AG04450 (cell line): ENCODE data around the gene THRB. TPM values are rescaled to one million over a fixed set of nuclear protein-coding genes. Genes with fewer than 3 reads are reported as not detected.

ENCODE experiments used
- CTCF ChIA-PET: fragments of 300-600, 350-600 bp; formaldehyde crosslinking; extraction: SDS; loops from one replicate; lab custom pipeline; 2022; ENCODE audit warnings: antibody characterized with exemption, inconsistent platforms; lab: Charles Lee
- POLR2A ChIA-PET: fragments of 350-600 bp; formaldehyde crosslinking; extraction: SDS; loops from one replicate; lab custom pipeline; 2021; ENCODE audit warnings: antibody characterized with exemption, inconsistent platforms; lab: Yijun Ruan, JAX
- DNase-seq: peaks from one replicate; pipeline ENCODE4 v3.0.0-alpha.2; 2011; ENCODE audit warnings: low read depth, low spot score
- H3K27ac ChIP-seq: one replicate; pipeline ENCODE4 v1.5.1; 2012; ENCODE audit warnings: low read depth, low read length, control low read depth
- H3K27me3 ChIP-seq: one replicate; pipeline ENCODE4 v1.6.0; 2012; ENCODE audit warnings: low read length; ENCODE audit not compliant: control insufficient read depth, insufficient read depth
- H3K4me3 ChIP-seq: 2 replicates; pipeline ENCODE4 v1.5.1; 2011; ENCODE audit warnings: mild to moderate bottlenecking, low read depth, low read length, control low read depth
- H3K9me3 ChIP-seq: 2 replicates; pipeline ENCODE4 v1.5.1; 2012; ENCODE audit warnings: low read length; ENCODE audit not compliant: control insufficient read depth, insufficient read depth
- polyA plus RNA-seq: library from polyadenylated mRNA; depleted of rRNA; stranded (reverse); fragments of >200 nt; gene quantifications from 2 replicates; pipeline ENCODE4 v1.2.3, GENCODE V29; 2011
- TF ChIP-seq, protein P1 (sequence below): IDR thresholded peaks from 2 replicates; pipeline ENCODE4 v1.5.1; 2011; ENCODE audit warnings: low read depth, low read length, control low read depth, inconsistent platforms

The THRB gene
- polyA plus RNA-seq, 1 experiment, result 0.02 TPM

DNA sequence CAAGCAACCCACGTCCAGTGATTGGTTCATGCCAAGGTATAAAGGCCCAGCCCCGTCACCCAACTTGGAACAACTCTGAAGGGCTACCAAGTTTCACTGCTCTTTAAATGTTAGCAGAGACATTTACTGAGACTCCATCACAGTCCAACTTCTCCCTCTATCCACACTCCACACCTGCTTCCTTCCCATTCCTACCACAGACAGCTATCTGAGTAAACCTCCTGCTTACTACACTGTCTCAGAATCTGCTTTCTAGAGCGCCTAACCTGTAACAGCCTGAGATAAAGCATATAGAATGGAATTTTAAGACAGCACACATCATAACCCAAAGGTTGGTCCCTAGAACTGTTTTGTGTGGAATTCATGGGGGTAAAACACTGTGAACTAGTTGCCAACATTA lies 106.5 kb downstream of the THRB start:
- no peak for DNase-seq
- Histone ChIP-seq H3K27me3 (no peaks in the 10 kb centered on the region), H3K27ac (no peak overlapping the region), H3K4me3 (no peak overlapping the region), H3K9me3 (no peaks in the 10 kb centered on the region)
- ChIA-PET POLR2A (no interaction called here), CTCF (no interaction called here)
- TF ChIP-seq, protein P1, sequence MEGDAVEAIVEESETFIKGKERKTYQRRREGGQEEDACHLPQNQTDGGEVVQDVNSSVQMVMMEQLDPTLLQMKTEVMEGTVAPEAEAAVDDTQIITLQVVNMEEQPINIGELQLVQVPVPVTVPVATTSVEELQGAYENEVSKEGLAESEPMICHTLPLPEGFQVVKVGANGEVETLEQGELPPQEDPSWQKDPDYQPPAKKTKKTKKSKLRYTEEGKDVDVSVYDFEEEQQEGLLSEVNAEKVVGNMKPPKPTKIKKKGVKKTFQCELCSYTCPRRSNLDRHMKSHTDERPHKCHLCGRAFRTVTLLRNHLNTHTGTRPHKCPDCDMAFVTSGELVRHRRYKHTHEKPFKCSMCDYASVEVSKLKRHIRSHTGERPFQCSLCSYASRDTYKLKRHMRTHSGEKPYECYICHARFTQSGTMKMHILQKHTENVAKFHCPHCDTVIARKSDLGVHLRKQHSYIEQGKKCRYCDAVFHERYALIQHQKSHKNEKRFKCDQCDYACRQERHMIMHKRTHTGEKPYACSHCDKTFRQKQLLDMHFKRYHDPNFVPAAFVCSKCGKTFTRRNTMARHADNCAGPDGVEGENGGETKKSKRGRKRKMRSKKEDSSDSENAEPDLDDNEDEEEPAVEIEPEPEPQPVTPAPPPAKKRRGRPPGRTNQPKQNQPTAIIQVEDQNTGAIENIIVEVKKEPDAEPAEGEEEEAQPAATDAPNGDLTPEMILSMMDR, result no peak

DNA sequence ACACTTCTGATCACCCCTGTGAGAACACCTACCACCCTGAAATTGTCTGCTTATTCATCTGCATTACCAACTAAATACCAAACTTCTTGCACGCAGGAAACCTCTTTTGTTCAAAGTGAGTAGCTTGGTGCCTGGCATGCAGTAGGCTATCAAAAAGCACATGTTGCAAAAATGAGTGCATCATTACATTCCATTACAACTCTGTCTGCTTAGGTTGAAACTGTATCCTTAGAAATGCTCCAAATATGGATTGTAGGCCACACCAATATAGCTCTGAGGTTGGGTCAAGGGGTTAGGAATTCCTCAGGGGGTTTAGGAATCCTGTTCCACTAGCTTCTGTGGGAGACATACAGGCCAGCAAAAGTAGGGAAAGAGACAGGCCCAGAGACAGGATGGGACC lies 107.2 kb downstream of the THRB start:
- POLR2A ChIA-PET, result no interaction called here
- TF ChIP-seq, protein P1, result no peak
- CTCF ChIA-PET, result no interaction called here
- no peak for DNase-seq
- H3K9me3 ChIP-seq, result no peaks in the 10 kb centered on the region
- H3K27ac ChIP-seq, result no peak overlapping the region
- no peak overlapping the region for H3K4me3 ChIP-seq
- no peaks in the 10 kb centered on the region for H3K27me3 ChIP-seq

DNA sequence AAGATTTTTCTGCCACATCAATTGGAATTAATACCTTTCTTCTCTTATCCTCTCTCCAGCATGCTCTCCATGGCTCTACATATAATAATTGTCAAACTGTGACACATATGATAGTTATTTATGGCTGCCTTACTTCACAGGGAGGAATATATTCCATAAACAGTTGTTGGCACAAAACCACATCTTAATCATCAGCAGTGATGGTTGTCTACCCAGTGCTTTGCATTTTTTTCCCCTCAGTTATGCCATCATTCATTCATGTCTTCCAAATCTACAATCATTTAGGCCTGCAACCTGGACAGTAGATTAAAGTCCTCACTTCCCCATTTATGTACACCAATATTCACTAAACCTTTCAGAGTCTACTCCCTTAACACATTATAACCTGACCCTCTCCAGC lies 107.7 kb downstream of the THRB start:
- no peak overlapping the region for H3K27ac ChIP-seq
- TF ChIP-seq, protein P1, result no peak
- no peaks in the 10 kb centered on the region for H3K27me3 ChIP-seq
- POLR2A ChIA-PET, result no interaction called here
- no peaks in the 10 kb centered on the region for H3K9me3 ChIP-seq
- H3K4me3 ChIP-seq, result no peak overlapping the region
- CTCF ChIA-PET, result no interaction called here
- DNase-seq, result no peak

DNA sequence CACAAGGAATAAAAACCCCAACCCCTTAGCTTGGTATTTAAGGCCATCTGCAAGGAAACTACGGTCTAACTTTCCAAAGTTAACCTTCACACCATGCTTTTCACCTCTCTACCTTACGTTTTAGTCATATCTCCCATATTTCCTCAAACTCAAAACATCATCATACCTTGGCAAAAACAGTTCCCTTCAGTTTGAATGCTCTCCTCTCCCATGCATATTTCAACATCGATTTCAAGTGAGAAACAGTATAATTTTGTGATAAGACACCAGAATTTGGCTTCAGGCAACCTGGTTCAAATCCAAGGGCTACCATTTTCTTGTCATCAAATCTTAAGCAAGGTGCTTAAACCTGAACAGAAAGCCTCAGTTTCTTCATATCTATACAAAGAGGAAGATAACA lies 108.2 kb downstream of the THRB start:
- ChIA-PET POLR2A (no interaction called here), CTCF (no interaction called here)
- DNase-seq, result no peak
- Histone ChIP-seq H3K4me3 (no peak overlapping the region), H3K27ac (no peak overlapping the region), H3K9me3 (no peaks in the 10 kb centered on the region), H3K27me3 (no peaks in the 10 kb centered on the region)
- TF ChIP-seq, protein P1, result no peak

DNA sequence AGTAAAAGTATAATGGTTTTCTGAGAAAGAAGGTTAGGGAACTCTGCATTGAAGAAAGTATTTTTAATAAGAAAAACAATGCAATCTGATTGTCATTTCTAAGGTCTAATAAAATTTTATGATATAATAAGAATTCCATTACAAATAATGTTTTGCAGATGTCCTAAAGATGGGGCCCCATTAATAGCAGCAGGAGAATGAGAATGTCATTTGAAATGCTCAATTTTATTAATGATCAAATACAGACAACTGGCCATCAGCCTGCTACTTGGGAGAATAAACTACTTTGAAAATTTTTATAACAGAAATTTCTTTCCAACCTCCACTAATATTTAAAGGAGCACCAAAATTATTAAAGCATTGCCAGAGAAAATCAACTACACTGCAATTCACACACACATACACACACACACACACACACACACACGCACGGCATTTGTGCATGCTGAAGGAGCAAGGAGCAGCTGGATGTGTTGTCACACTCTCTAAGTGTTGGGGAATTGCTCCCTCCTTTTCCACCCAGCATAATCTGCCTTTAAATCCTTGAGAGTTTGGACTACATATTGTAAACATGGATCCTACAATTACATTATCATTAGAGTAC lies 109.5 kb downstream of the THRB start:
- no peak overlapping the region for H3K4me3 ChIP-seq
- CTCF ChIA-PET, result no interaction called here
- H3K9me3 ChIP-seq, result no peaks in the 10 kb centered on the region
- no peak for DNase-seq
- POLR2A ChIA-PET, result no interaction called here
- no peak overlapping the region for H3K27ac ChIP-seq
- no peaks in the 10 kb centered on the region for H3K27me3 ChIP-seq
- TF ChIP-seq, protein P1, result no peak
